T-helper 1 cell (primary cell): Measurements from ENCODE around the gene HGD.
"Not testable (repeated sequence)": the region's sequence is repeated elsewhere in the genome, so short reads cannot be mapped to it uniquely, and the experiment has no call there.

Source experiments
- DNase-seq, 5 donors: peaks; one replicate each; pipeline ENCODE4 v3.0.0-alpha.2; 2012 to 2020

The HGD gene

GRCh38 chr3:120678331-120678947, 3.6 kb downstream of the HGD start:
- peak in 1 of 5 donors; percentile 3 for DNase-seq

- DNase-seq = not testable (repeated sequence)
Observed at GRCh38 chr3:120677193-120677592, 4.8 kb downstream of the HGD start.

GRCh38 chr3:120673116-120673515, 8.9 kb downstream of the HGD start:
- no peak for DNase-seq

GRCh38 chr3:120670576-120670975, 11.5 kb downstream of the HGD start:
- DNase-seq = no peak

- DNase-seq = no peak
Observed at GRCh38 chr3:120664926-120665325, 17.1 kb downstream of the HGD start.

GRCh38 chr3:120661945-120662344, 20.1 kb downstream of the HGD start:
- DNase-seq = no peak

- DNase-seq = no peak
Observed at GRCh38 chr3:120661106-120661905, 20.7 kb downstream of the HGD start.

GRCh38 chr3:120659834-120660233, 22.2 kb downstream of the HGD start:
- no peak for DNase-seq

- DNase-seq = no peak
Observed at GRCh38 chr3:120659285-120659684, 22.8 kb downstream of the HGD start.

GRCh38 chr3:120652896-120653545, 29.0 kb downstream of the HGD start:
- no peak for DNase-seq

GRCh38 chr3:120652281-120652680, 29.8 kb downstream of the HGD start:
- no peak for DNase-seq

- DNase-seq = no peak
Observed at GRCh38 chr3:120650311-120650710, 31.7 kb downstream of the HGD start.

GRCh38 chr3:120649830-120650233, 32.2 kb downstream of the HGD start:
- DNase-seq = no peak

- no peak for DNase-seq
Observed at GRCh38 chr3:120648290-120648689, 33.7 kb downstream of the HGD start.

- DNase-seq = no peak
Observed at GRCh38 chr3:120646771-120647432, 35.1 kb downstream of the HGD start.

GRCh38 chr3:120645083-120645845, 36.8 kb downstream of the HGD start:
- no peak for DNase-seq

- DNase-seq = no peak
Observed at GRCh38 chr3:120642368-120642948, 39.6 kb downstream of the HGD start.

GRCh38 chr3:120641696-120642246, 40.3 kb downstream of the HGD start:
- DNase-seq = no peak

GRCh38 chr3:120640231-120640630, 41.8 kb downstream of the HGD start:
- DNase-seq = no peak

- not testable (repeated sequence) for DNase-seq
Observed at GRCh38 chr3:120638820-120639219, 43.2 kb downstream of the HGD start.

GRCh38 chr3:120637851-120638559, 44.0 kb downstream of the HGD start:
- no peak for DNase-seq
